ENCODE measurements around the gene CUX1.

The CUX1 gene

GRCh38 chr7:102147008-102147407 lies 329.6 kb downstream of the CUX1 start:
- Histone ChIP-seq H3K9me3 (ENCODE audit: control insufficient read depth, low read length) (no peaks in the 10 kb centered on the region), H3K27me3 (replicated peaks; ENCODE audit: control insufficient read depth, insufficient read depth, low read length) (no peaks in the 10 kb centered on the region), H3K4me1 (ENCODE audit: control insufficient read depth, insufficient read depth, low read length) (no peaks in the 10 kb centered on the region), H3K36me3 (ENCODE audit: control insufficient read depth, insufficient read depth, low read length, severe bottlenecking) (no peaks in the 10 kb centered on the region), H3K9ac (ENCODE audit: low read length) (no peak overlapping the region), H3K4me3 (ENCODE audit: low read length) (no peak overlapping the region)
- no peak for DNase-seq (ENCODE audit: low read depth)

- Histone ChIP-seq H3K4me3 (ENCODE audit: low read length) (no peak overlapping the region), H3K9ac (ENCODE audit: low read length) (no peak overlapping the region), H3K27me3 (replicated peaks; ENCODE audit: control insufficient read depth, insufficient read depth, low read length) (no peaks in the 10 kb centered on the region), H3K36me3 (ENCODE audit: control insufficient read depth, insufficient read depth, low read length, severe bottlenecking) (no peaks in the 10 kb centered on the region), H3K9me3 (ENCODE audit: control insufficient read depth, low read length) (no peaks in the 10 kb centered on the region), H3K4me1 (ENCODE audit: control insufficient read depth, insufficient read depth, low read length) (no peaks in the 10 kb centered on the region)
- DNase-seq (ENCODE audit: low read depth) = no peak
Observed at GRCh38 chr7:102148799-102149198, 331.4 kb downstream of the CUX1 start.

- DNase-seq (ENCODE audit: low read depth) = no peak
- H3K4me1 ChIP-seq (ENCODE audit: control insufficient read depth, insufficient read depth, low read length) = no peaks in the 10 kb centered on the region
- no peak overlapping the region for H3K4me3 ChIP-seq (ENCODE audit: low read length)
- no peak overlapping the region for H3K9ac ChIP-seq (ENCODE audit: low read length)
- H3K27me3 ChIP-seq (replicated peaks; ENCODE audit: control insufficient read depth, insufficient read depth, low read length) = no peaks in the 10 kb centered on the region
- H3K9me3 ChIP-seq (ENCODE audit: control insufficient read depth, low read length) = no peaks in the 10 kb centered on the region
- no peaks in the 10 kb centered on the region for H3K36me3 ChIP-seq (ENCODE audit: control insufficient read depth, insufficient read depth, low read length, severe bottlenecking)
Observed at GRCh38 chr7:102149416-102149815, 332.0 kb downstream of the CUX1 start.

- Histone ChIP-seq H3K9me3 (ENCODE audit: control insufficient read depth, low read length) (no peaks in the 10 kb centered on the region), H3K4me3 (ENCODE audit: low read length) (no peak overlapping the region), H3K9ac (ENCODE audit: low read length) (no peak overlapping the region), H3K36me3 (ENCODE audit: control insufficient read depth, insufficient read depth, low read length, severe bottlenecking) (no peaks in the 10 kb centered on the region), H3K4me1 (ENCODE audit: control insufficient read depth, insufficient read depth, low read length) (no peaks in the 10 kb centered on the region), H3K27me3 (replicated peaks; ENCODE audit: control insufficient read depth, insufficient read depth, low read length) (no peaks in the 10 kb centered on the region)
- no peak for DNase-seq (ENCODE audit: low read depth)
Observed at GRCh38 chr7:102150266-102150665, 332.8 kb downstream of the CUX1 start.

GRCh38 chr7:102152672-102153598 lies 335.5 kb downstream of the CUX1 start:
- H3K4me3 ChIP-seq (ENCODE audit: low read length) = no peak overlapping the region
- H3K27me3 ChIP-seq (replicated peaks; ENCODE audit: control insufficient read depth, insufficient read depth, low read length) = no peaks in the 10 kb centered on the region
- peak; percentile 33 for DNase-seq (ENCODE audit: low read depth)
- H3K4me1 ChIP-seq (ENCODE audit: control insufficient read depth, insufficient read depth, low read length) = no peaks in the 10 kb centered on the region
- no peaks in the 10 kb centered on the region for H3K36me3 ChIP-seq (ENCODE audit: control insufficient read depth, insufficient read depth, low read length, severe bottlenecking)
- no peaks in the 10 kb centered on the region for H3K9me3 ChIP-seq (ENCODE audit: control insufficient read depth, low read length)
- no peak overlapping the region for H3K9ac ChIP-seq (ENCODE audit: low read length)

- DNase-seq (ENCODE audit: low read depth) = no peak
- Histone ChIP-seq H3K9me3 (ENCODE audit: control insufficient read depth, low read length) (no peaks in the 10 kb centered on the region), H3K4me3 (ENCODE audit: low read length) (no peak overlapping the region), H3K27me3 (replicated peaks; ENCODE audit: control insufficient read depth, insufficient read depth, low read length) (no peaks in the 10 kb centered on the region), H3K9ac (ENCODE audit: low read length) (no peak overlapping the region), H3K36me3 (ENCODE audit: control insufficient read depth, insufficient read depth, low read length, severe bottlenecking) (peaks cover 5% of the 10 kb centered on the region), H3K4me1 (ENCODE audit: control insufficient read depth, insufficient read depth, low read length) (no peaks in the 10 kb centered on the region)
Observed at GRCh38 chr7:102153599-102153946, 336.1 kb downstream of the CUX1 start.

- Histone ChIP-seq H3K9me3 (ENCODE audit: control insufficient read depth, low read length) (no peaks in the 10 kb centered on the region), H3K36me3 (ENCODE audit: control insufficient read depth, insufficient read depth, low read length, severe bottlenecking) (peaks cover 7% of the 10 kb centered on the region), H3K9ac (ENCODE audit: low read length) (no peak overlapping the region), H3K4me1 (ENCODE audit: control insufficient read depth, insufficient read depth, low read length) (no peaks in the 10 kb centered on the region), H3K27me3 (replicated peaks; ENCODE audit: control insufficient read depth, insufficient read depth, low read length) (no peaks in the 10 kb centered on the region), H3K4me3 (ENCODE audit: low read length) (no peak overlapping the region)
- no peak for DNase-seq (ENCODE audit: low read depth)
Observed at GRCh38 chr7:102154425-102154824, 337.0 kb downstream of the CUX1 start.

GRCh38 chr7:102155821-102156441 lies 338.5 kb downstream of the CUX1 start:
- no peak overlapping the region for H3K9ac ChIP-seq (ENCODE audit: low read length)
- H3K27me3 ChIP-seq (replicated peaks; ENCODE audit: control insufficient read depth, insufficient read depth, low read length) = no peaks in the 10 kb centered on the region
- no peak overlapping the region for H3K4me3 ChIP-seq (ENCODE audit: low read length)
- H3K36me3 ChIP-seq (ENCODE audit: control insufficient read depth, insufficient read depth, low read length, severe bottlenecking) = peaks cover 7% of the 10 kb centered on the region
- H3K4me1 ChIP-seq (ENCODE audit: control insufficient read depth, insufficient read depth, low read length) = no peaks in the 10 kb centered on the region
- H3K9me3 ChIP-seq (ENCODE audit: control insufficient read depth, low read length) = no peaks in the 10 kb centered on the region
- no peak for DNase-seq (ENCODE audit: low read depth)

GRCh38 chr7:102156867-102157266 lies 339.4 kb downstream of the CUX1 start:
- no peak for DNase-seq (ENCODE audit: low read depth)
- Histone ChIP-seq H3K9ac (ENCODE audit: low read length) (no peak overlapping the region), H3K36me3 (ENCODE audit: control insufficient read depth, insufficient read depth, low read length, severe bottlenecking) (peaks cover 7% of the 10 kb centered on the region)

GRCh38 chr7:102165136-102165535 lies 347.7 kb downstream of the CUX1 start:
- Histone ChIP-seq H3K4me1 (ENCODE audit: control insufficient read depth, insufficient read depth, low read length) (peaks cover 11% of the 10 kb centered on the region), H3K36me3 (ENCODE audit: control insufficient read depth, insufficient read depth, low read length, severe bottlenecking) (peaks cover 13% of the 10 kb centered on the region), H3K27me3 (replicated peaks; ENCODE audit: control insufficient read depth, insufficient read depth, low read length) (no peaks in the 10 kb centered on the region), H3K9ac (ENCODE audit: low read length) (no peak overlapping the region), H3K9me3 (ENCODE audit: control insufficient read depth, low read length) (no peaks in the 10 kb centered on the region), H3K4me3 (ENCODE audit: low read length) (no peak overlapping the region)
- no peak for DNase-seq (ENCODE audit: low read depth)

More at GRCh38 chr7:102156867-102157266, 339.4 kb downstream of the CUX1 start:
- Histone ChIP-seq H3K27me3 (replicated peaks; ENCODE audit: control insufficient read depth, insufficient read depth, low read length) (no peaks in the 10 kb centered on the region), H3K4me3 (ENCODE audit: low read length) (no peak overlapping the region), H3K4me1 (ENCODE audit: control insufficient read depth, insufficient read depth, low read length) (no peaks in the 10 kb centered on the region), H3K9me3 (ENCODE audit: control insufficient read depth, low read length) (no peaks in the 10 kb centered on the region)

- H3K36me3 ChIP-seq (ENCODE audit: control insufficient read depth, insufficient read depth, low read length, severe bottlenecking) = peaks cover 13% of the 10 kb centered on the region
Observed at GRCh38 chr7:102167254-102167653, 349.8 kb downstream of the CUX1 start.

More at GRCh38 chr7:102167254-102167653, 349.8 kb downstream of the CUX1 start:
- Histone ChIP-seq H3K4me3 (ENCODE audit: low read length) (no peak overlapping the region), H3K4me1 (ENCODE audit: control insufficient read depth, insufficient read depth, low read length) (peaks cover 17% of the 10 kb centered on the region), H3K9ac (ENCODE audit: low read length) (no peak overlapping the region), H3K27me3 (replicated peaks; ENCODE audit: control insufficient read depth, insufficient read depth, low read length) (no peaks in the 10 kb centered on the region), H3K9me3 (ENCODE audit: control insufficient read depth, low read length) (no peaks in the 10 kb centered on the region)
- DNase-seq (ENCODE audit: low read depth) = no peak
